MM.1S (cell line): ENCODE results near the gene CLCN7.

Experiments
- CTCF ChIP-seq: fragments of 300-600 bp; sonication (generic); IDR thresholded peaks from 2 replicates; pipeline ENCODE4 v1.5.1; 2016; ENCODE audit warnings: antibody characterized with exemption, low read length, mixed read lengths
- EZH2 ChIP-seq: fragments of 300-600 bp; sonication (generic); optimal IDR thresholded peaks from 2 replicates; pipeline ENCODE3; 2017; ENCODE audit warnings: low read depth, mild to moderate bottlenecking, antibody characterized with exemption, low read length, mixed read lengths

DNA sequence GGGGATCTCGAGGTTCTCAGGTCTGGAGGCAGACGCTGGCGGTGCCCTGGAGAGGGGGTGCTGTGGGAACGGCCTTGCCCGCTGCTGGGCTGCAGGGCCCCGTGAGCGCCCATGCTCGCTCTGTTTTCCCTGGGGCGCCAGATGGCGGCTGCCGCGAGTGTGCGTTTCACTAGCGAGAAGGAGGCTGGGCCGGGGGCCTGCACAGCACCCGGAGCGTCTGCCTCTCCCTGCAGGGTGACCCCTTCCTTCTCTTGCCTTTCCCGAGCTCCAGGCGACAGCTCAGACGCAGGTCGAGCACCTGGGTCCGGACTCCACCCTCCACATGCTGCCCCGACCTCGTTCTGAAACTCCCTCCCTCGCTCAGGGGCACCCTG is 21.0 kb upstream of the CLCN7 start:
- TF ChIP-seq CTCF (no peak), EZH2 (no peak)
